Vagina (tissue), 2 donors: ENCODE results near the gene SLC17A4. TPM values are rescaled to one million over a fixed set of nuclear protein-coding genes. Genes with fewer than 3 reads are reported as not detected.

Experiments
- DNase-seq, 2 donors: peaks; one replicate each; pipeline ENCODE4 v3.0.0-alpha.2; 2017; ENCODE audit errors: extremely low spot score in 2 of 2
- H3K27ac ChIP-seq: fragments of 200-600 bp; sonication (generic); one replicate; pipeline ENCODE4 v1.5.1; 2019
- H3K27me3 ChIP-seq: fragments of 200-600 bp; sonication (generic); one replicate; pipeline ENCODE4 v1.5.1; 2019
- H3K36me3 ChIP-seq, 2 donors: fragments of 200-600 bp; sonication (generic); one replicate each; pipeline ENCODE4 v1.5.1; 2017 to 2019
- H3K4me1 ChIP-seq: fragments of 200-600 bp; sonication (generic); one replicate; pipeline ENCODE4 v1.5.1; 2019
- H3K4me3 ChIP-seq, 2 donors: fragments of 200-600 bp; sonication (generic); 1 replicate in 1 of 2; 2 replicates in 1 of 2; pipeline ENCODE4 v1.5.1; 2016 to 2019
- H3K9me3 ChIP-seq: fragments of 200-600 bp; sonication (generic); one replicate; pipeline ENCODE4 v1.5.1; 2019
- CTCF ChIP-seq, 3 experiments: fragments of 450-650 bp in 2 of 3; fragments of 200-600 bp in 1 of 3; sonication (generic) in 1 of 3; IDR thresholded peaks; one replicate each; pipeline ENCODE4 v1.5.1; 2017 to 2019; ENCODE audit warnings: antibody characterized with exemption in 3 of 3, mild to moderate bottlenecking in 2 of 3, moderate library complexity in 2 of 3
- POLR2A ChIP-seq, 2 donors: fragments of 450-650 bp; IDR thresholded peaks; one replicate each; pipeline ENCODE4 v1.6.1; 2017; ENCODE audit warnings: antibody characterized with exemption in 2 of 2, mild to moderate bottlenecking in 2 of 2, moderate library complexity in 2 of 2
- POLR2AphosphoS5 ChIP-seq, 2 donors: sonication (generic); formaldehyde crosslinking; IDR thresholded peaks; one replicate each; pipeline ENCODE4 v1.9.0; 2017; ENCODE audit warnings: antibody characterized with exemption in 2 of 2, mild to moderate bottlenecking in 2 of 2, low read depth in 1 of 2; ENCODE audit not compliant: insufficient read depth in 1 of 2
- intact Hi-C: fragments of 100-400 bp; cut with DNase I; formaldehyde crosslinking; loops from one replicate; pipeline ENCODE4 v1.15.1; 2023
- total RNA-seq: library from RNA; depleted of rRNA; stranded (reverse); fragments of >200 nt; gene quantifications from one replicate; pipeline ENCODE4 v1.2.3, GENCODE V29; 2016

The SLC17A4 gene
- total RNA-seq, 1 donor from 2014 or later, result not detected

DNA sequence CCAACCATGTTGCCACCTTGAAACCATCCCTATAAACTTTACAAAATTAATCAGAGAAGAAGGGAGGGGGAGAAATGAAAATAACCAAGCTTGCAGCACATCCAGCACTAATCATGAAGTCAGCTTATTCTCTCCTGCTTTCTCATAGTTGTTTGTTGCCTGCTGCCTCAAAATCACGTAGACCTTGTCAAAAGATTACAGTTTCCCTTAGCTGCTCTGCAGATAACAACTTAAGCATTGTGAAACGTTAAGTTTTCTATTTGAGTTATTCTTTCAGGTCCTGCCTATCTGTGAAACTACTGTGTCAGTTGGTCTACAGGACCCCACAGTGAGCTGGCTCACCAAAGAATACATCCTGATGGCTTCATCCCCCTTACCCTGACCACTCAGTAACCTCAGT is 32.9 kb downstream of the SLC17A4 start:
- DNase-seq, result no peak
- Histone ChIP-seq H3K4me3 (no peak overlapping the region), H3K27me3 (no peaks in the 10 kb centered on the region), H3K27ac (no peak overlapping the region), H3K9me3 (no peaks in the 10 kb centered on the region), H3K4me1 (no peaks in the 10 kb centered on the region), H3K36me3 (no peaks in the 10 kb centered on the region)
- intact Hi-C loops, result no loop called here
- no peak for TF ChIP-seq POLR2A (IDR thresholded peaks at IDR 0.05)
- no peak for TF ChIP-seq CTCF (IDR thresholded peaks at IDR 0.05)
- TF ChIP-seq POLR2AphosphoS5 (IDR thresholded peaks at IDR 0.05; ENCODE audit: insufficient read depth in 1 of 2, low read depth in 1 of 2), result no peak

DNA sequence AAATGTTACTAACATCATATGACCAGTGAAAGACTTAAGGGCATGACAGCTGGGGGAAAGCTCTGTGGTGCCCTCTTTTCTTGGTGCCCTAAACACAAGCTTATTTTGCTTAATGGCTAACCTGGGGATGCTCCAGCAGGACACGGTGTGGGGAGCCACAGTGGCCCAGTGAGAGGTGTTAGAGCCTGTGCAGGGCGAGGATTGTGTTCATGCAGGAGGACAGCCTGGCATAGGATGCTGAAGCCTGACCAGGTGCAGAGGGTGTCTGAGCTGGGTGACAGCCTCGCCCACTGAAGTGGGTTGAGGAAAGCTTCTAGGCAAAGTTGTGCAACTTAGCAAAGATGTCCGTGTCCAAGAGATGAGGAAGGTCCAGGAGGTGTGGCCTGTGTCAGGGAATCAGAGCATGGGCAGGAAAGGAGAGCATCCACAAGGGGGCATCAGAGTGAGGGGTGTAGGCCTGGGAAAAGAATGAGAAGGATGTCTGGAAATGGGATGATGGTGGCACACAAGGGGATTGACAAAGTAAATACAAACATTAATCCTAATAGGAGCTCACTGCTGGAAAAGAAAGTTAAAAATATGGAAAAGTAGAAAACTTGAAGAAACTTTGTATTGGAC is 33.9 kb downstream of the SLC17A4 start:
- Histone ChIP-seq H3K4me1 (no peaks in the 10 kb centered on the region), H3K36me3 (no peaks in the 10 kb centered on the region), H3K27ac (no peak overlapping the region), H3K4me3 (no peak overlapping the region), H3K27me3 (no peaks in the 10 kb centered on the region), H3K9me3 (no peaks in the 10 kb centered on the region)
- intact Hi-C loops, result no loop called here
- TF ChIP-seq POLR2A (IDR thresholded peaks at IDR 0.05) (no peak), CTCF (IDR thresholded peaks at IDR 0.05) (peak in 1 of 3 experiments; percentile 17)
- DNase-seq, result no peak

DNA sequence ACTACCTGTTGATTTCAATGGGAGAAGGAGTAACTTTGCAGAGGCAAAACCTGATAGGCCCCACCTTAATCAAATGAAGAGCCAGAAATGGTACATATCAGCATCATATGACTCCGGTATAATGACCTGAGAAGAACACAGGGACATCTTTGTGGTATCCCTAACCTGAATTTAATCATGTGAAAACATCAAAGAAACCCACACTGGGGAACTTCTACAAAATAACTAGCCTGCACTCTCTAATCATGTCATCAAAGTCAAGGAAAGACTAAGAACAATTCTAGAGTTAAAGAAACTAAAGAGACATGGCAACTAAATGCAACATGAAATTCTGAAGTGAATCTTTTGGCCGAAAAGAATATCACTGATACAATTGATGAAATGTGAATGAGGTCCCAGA is 34.9 kb downstream of the SLC17A4 start:
- TF ChIP-seq CTCF (IDR thresholded peaks at IDR 0.05) (no peak), POLR2A (IDR thresholded peaks at IDR 0.05) (no peak), POLR2AphosphoS5 (IDR thresholded peaks at IDR 0.05; ENCODE audit: insufficient read depth in 1 of 2, low read depth in 1 of 2) (no peak)
- intact Hi-C loops, result no loop called here
- DNase-seq, result no peak
- Histone ChIP-seq H3K4me1 (no peaks in the 10 kb centered on the region), H3K36me3 (no peaks in the 10 kb centered on the region), H3K27me3 (no peaks in the 10 kb centered on the region), H3K27ac (no peak overlapping the region), H3K4me3 (no peak overlapping the region), H3K9me3 (no peaks in the 10 kb centered on the region)

GRCh38 chr6:25792016-25792415 is 37.5 kb downstream of the SLC17A4 start:
- Histone ChIP-seq H3K9me3 (no peaks in the 10 kb centered on the region), H3K27ac (no peak overlapping the region), H3K4me3 (no peak overlapping the region), H3K27me3 (no peaks in the 10 kb centered on the region), H3K36me3 (no peaks in the 10 kb centered on the region), H3K4me1 (no peaks in the 10 kb centered on the region)
- intact Hi-C loops, result no loop called here
- TF ChIP-seq POLR2AphosphoS5 (IDR thresholded peaks at IDR 0.05; ENCODE audit: insufficient read depth in 1 of 2, low read depth in 1 of 2) (no peak), POLR2A (IDR thresholded peaks at IDR 0.05) (no peak), CTCF (IDR thresholded peaks at IDR 0.05) (no peak)
- DNase-seq, result no peak

- no peak for TF ChIP-seq POLR2AphosphoS5 (IDR thresholded peaks at IDR 0.05; ENCODE audit: insufficient read depth in 1 of 2, low read depth in 1 of 2)
- no peak for TF ChIP-seq POLR2A (IDR thresholded peaks at IDR 0.05)
- no peak for TF ChIP-seq CTCF (IDR thresholded peaks at IDR 0.05)
Measured at GRCh38 chr6:25793970-25794369, 39.4 kb downstream of the SLC17A4 start.

More at GRCh38 chr6:25793970-25794369, 39.4 kb downstream of the SLC17A4 start:
- intact Hi-C loops, result no loop called here
- Histone ChIP-seq H3K36me3 (no peaks in the 10 kb centered on the region), H3K9me3 (no peaks in the 10 kb centered on the region), H3K4me3 (no peak overlapping the region), H3K4me1 (no peaks in the 10 kb centered on the region), H3K27me3 (no peaks in the 10 kb centered on the region), H3K27ac (no peak overlapping the region)
- DNase-seq, result no peak
